Nephron (organoid): Measurements from ENCODE around the gene SLC43A1.
A peak's percentile ranks its signal among the peaks of the same experiment; 100 is the strongest.

Experiments
- H3K27ac Mint-ChIP-seq, 3 experiments: 2 replicates each; pipeline ENCODE4 v1.8.0; 2020; ENCODE audit warnings: mixed read lengths in 3 of 3, mild to moderate bottlenecking in 2 of 3, moderate library complexity in 1 of 3
- H3K27me3 Mint-ChIP-seq: 2 replicates; pipeline ENCODE4 v1.8.0; 2021; ENCODE audit warnings: low read depth, mild to moderate bottlenecking, moderate library complexity, mixed read lengths
- H3K36me3 Mint-ChIP-seq: 2 replicates; pipeline ENCODE4 v1.8.0; 2020; ENCODE audit warnings: low read depth, mixed read lengths
- H3K4me1 Mint-ChIP-seq: 2 replicates; pipeline ENCODE4 v1.8.0; 2020; ENCODE audit warnings: mixed read lengths
- H3K4me3 Mint-ChIP-seq, 3 experiments: 2 replicates each; pipeline ENCODE4 v1.8.0; 2020; ENCODE audit warnings: mild to moderate bottlenecking in 3 of 3, mixed read lengths in 3 of 3, moderate library complexity in 2 of 3
- H3K9me3 Mint-ChIP-seq: 2 replicates; pipeline ENCODE4 v1.8.0; 2020; ENCODE audit warnings: mixed read lengths
- CTCF ChIP-seq, 3 experiments: fragments of 200-600 bp; sonication (generic); IDR thresholded peaks; one replicate each; pipeline ENCODE4 v1.5.0; 2021; ENCODE audit warnings: antibody characterized with exemption in 3 of 3; ENCODE audit not compliant: unreplicated experiment in 3 of 3

The SLC43A1 gene

GRCh38 chr11:57458410-57459163 lies 56.9 kb downstream of the SLC43A1 start:
- peaks cover 86% of the 10 kb centered on the region for H3K27me3 Mint-ChIP-seq
- H3K4me3 Mint-ChIP-seq: peak overlapping the region; percentile 81 to 83 (median 82)
- H3K27ac Mint-ChIP-seq: no peak overlapping the region
- peak; percentile 77 to 89 (median 85) for TF ChIP-seq CTCF (IDR thresholded peaks at IDR 0.05; ENCODE audit: unreplicated experiment in 3 of 3)
- no peaks in the 10 kb centered on the region for H3K36me3 Mint-ChIP-seq
- H3K4me1 Mint-ChIP-seq: peaks cover 37% of the 10 kb centered on the region
- no peaks in the 10 kb centered on the region for H3K9me3 Mint-ChIP-seq

- H3K27ac Mint-ChIP-seq: no peak overlapping the region
- H3K4me3 Mint-ChIP-seq: peak overlapping the region in 1 of 3 experiments; percentile 59
- no peaks in the 10 kb centered on the region for H3K36me3 Mint-ChIP-seq
- peaks cover 32% of the 10 kb centered on the region for H3K4me1 Mint-ChIP-seq
- no peaks in the 10 kb centered on the region for H3K9me3 Mint-ChIP-seq
- TF ChIP-seq CTCF (IDR thresholded peaks at IDR 0.05; ENCODE audit: unreplicated experiment in 3 of 3): no peak
- H3K27me3 Mint-ChIP-seq: peaks cover 86% of the 10 kb centered on the region
Observed at GRCh38 chr11:57458060-57458409, 57.5 kb downstream of the SLC43A1 start.

- Mint-ChIP-seq H3K27me3 (peaks cover 82% of the 10 kb centered on the region), H3K27ac (no peak overlapping the region), H3K4me3 (peak overlapping the region; percentile 50 to 79 (median 59)), H3K9me3 (no peaks in the 10 kb centered on the region), H3K4me1 (peaks cover 28% of the 10 kb centered on the region), H3K36me3 (no peaks in the 10 kb centered on the region)
- TF ChIP-seq CTCF (IDR thresholded peaks at IDR 0.05; ENCODE audit: unreplicated experiment in 3 of 3): no peak
Observed at GRCh38 chr11:57457643-57458023, 57.9 kb downstream of the SLC43A1 start.

DNA sequence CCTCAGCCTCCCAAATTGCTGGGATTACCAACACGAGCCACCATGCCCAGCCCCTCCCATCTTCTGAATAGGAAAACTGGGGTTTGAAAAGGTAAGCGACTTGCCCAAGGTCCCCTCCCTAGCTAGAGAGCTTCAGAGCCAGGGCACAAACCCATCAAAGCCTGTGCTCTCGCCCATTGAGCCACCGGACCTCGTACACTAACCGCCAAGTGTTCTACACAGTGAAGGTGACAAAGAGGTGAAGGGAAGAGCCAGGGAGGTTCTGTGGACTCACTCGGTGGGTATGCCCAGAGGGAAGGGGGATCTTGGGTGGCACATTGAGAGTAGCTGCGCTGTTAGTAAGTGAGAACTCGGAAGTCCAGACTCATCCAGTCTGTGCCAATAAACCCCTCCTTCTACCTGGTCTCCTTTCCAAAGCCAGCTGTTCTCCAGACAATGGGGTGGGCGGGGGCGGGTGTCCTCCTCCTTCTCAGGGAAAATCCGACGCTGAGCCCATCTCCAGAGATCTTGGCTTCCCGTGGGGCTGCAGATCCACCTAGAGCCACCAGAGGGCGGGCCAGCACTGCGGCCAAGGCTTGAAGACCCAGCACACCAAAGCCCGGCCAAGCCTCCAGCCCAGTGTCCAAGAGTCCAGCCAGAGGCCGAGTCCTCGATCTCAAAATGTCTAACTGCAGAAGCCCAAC lies 58.4 kb downstream of the SLC43A1 start:
- peaks cover 25% of the 10 kb centered on the region for H3K4me1 Mint-ChIP-seq
- H3K4me3 Mint-ChIP-seq: peak overlapping the region; percentile 50 to 79 (median 59)
- H3K27me3 Mint-ChIP-seq: peaks cover 80% of the 10 kb centered on the region
- no peaks in the 10 kb centered on the region for H3K36me3 Mint-ChIP-seq
- H3K9me3 Mint-ChIP-seq: no peaks in the 10 kb centered on the region
- TF ChIP-seq CTCF (IDR thresholded peaks at IDR 0.05; ENCODE audit: unreplicated experiment in 3 of 3): peak; percentile 97 to 99 (median 98)
- H3K27ac Mint-ChIP-seq: no peak overlapping the region

- Mint-ChIP-seq H3K4me3 (no peak overlapping the region), H3K27ac (no peak overlapping the region), H3K27me3 (peaks cover 68% of the 10 kb centered on the region), H3K36me3 (no peaks in the 10 kb centered on the region), H3K4me1 (peaks cover 11% of the 10 kb centered on the region), H3K9me3 (no peaks in the 10 kb centered on the region)
- no peak for TF ChIP-seq CTCF (IDR thresholded peaks at IDR 0.05; ENCODE audit: unreplicated experiment in 3 of 3)
Observed at GRCh38 chr11:57453543-57454177, 61.8 kb downstream of the SLC43A1 start.
